PFSK-1 (cell line): ENCODE data around the gene OSBP.

Experiments used
- POLR2AphosphoS5 ChIP-seq: IDR thresholded peaks from 2 replicates; pipeline ENCODE4 v1.6.1; 2012; ENCODE audit warnings: low read depth, mild to moderate bottlenecking, control low read depth, low read length, moderate library complexity
- SIN3A ChIP-seq: IDR thresholded peaks from 2 replicates; pipeline ENCODE4 v1.6.1; 2012; ENCODE audit warnings: mild to moderate bottlenecking, low read length, moderate library complexity, borderline replicate concordance; ENCODE audit not compliant: insufficient read depth
- TF ChIP-seq, protein P1 (sequence below), 2 experiments: IDR thresholded peaks; 2 replicates each; pipeline versions ENCODE4 v1.6.1 to v1.8.0; 2011 to 2012; ENCODE audit warnings: low read depth in 2 of 2, low read length in 2 of 2, control low read depth in 1 of 2, inconsistent platforms in 1 of 2, mild to moderate bottlenecking in 1 of 2, moderate library complexity in 1 of 2; ENCODE audit not compliant: insufficient read depth in 1 of 2

DNA sequence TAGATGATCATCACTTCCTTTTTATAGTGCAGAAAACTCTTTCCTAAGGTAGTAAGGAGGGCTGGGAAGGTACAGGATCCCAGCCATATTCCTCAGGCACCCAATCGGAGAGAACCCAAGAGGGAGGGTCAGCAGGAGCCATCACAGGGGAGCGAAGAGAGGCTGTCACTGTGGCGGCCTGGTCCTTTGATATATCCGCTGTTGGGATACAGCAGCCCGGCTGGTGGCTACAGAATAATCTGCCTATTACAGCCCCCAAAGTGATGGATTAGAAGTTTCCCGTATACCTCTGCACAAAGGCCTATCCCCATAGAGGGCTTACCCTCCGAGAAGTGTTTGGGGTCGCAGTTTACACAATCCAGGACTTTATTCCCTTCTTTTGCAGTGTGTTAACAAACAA is 55.7 kb downstream of the OSBP start:
- TF ChIP-seq POLR2AphosphoS5 (no peak), SIN3A (no peak)
- TF ChIP-seq, protein P1, sequence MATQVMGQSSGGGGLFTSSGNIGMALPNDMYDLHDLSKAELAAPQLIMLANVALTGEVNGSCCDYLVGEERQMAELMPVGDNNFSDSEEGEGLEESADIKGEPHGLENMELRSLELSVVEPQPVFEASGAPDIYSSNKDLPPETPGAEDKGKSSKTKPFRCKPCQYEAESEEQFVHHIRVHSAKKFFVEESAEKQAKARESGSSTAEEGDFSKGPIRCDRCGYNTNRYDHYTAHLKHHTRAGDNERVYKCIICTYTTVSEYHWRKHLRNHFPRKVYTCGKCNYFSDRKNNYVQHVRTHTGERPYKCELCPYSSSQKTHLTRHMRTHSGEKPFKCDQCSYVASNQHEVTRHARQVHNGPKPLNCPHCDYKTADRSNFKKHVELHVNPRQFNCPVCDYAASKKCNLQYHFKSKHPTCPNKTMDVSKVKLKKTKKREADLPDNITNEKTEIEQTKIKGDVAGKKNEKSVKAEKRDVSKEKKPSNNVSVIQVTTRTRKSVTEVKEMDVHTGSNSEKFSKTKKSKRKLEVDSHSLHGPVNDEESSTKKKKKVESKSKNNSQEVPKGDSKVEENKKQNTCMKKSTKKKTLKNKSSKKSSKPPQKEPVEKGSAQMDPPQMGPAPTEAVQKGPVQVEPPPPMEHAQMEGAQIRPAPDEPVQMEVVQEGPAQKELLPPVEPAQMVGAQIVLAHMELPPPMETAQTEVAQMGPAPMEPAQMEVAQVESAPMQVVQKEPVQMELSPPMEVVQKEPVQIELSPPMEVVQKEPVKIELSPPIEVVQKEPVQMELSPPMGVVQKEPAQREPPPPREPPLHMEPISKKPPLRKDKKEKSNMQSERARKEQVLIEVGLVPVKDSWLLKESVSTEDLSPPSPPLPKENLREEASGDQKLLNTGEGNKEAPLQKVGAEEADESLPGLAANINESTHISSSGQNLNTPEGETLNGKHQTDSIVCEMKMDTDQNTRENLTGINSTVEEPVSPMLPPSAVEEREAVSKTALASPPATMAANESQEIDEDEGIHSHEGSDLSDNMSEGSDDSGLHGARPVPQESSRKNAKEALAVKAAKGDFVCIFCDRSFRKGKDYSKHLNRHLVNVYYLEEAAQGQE (IDR thresholded peaks at IDR 0.05; ENCODE audit: insufficient read depth in 1 of 2, low read depth in 2 of 2, low read length in 2 of 2) = no peak
